Neural cell (in vitro differentiated cells): Measurements from ENCODE around the gene TRIM37. TPM values are rescaled to one million over a fixed set of nuclear protein-coding genes. Genes with fewer than 3 reads are reported as not detected.
"Not testable (repeated sequence)": the region's sequence is repeated elsewhere in the genome, so short reads cannot be mapped to it uniquely, and the experiment has no call there.

Experiments used
- H2AFZ ChIP-seq: fragments of 200-600, 300-800 bp; sonication (generic), shearing (Covaris generic); 2 replicates; pipeline ENCODE4 v1.6.0; 2014; ENCODE audit warnings: low read depth, mild to moderate bottlenecking, antibody characterized with exemption, low read length, moderate library complexity
- H3F3A ChIP-seq: fragments of 200-600 bp; shearing (Covaris generic); 2 replicates; pipeline ENCODE4 v1.6.1; 2016; ENCODE audit warnings: mild to moderate bottlenecking, moderate library complexity, mixed read lengths, antibody characterized with exemption, low read length; ENCODE audit not compliant: insufficient read depth, poor library complexity, severe bottlenecking
- H3K27ac ChIP-seq: fragments of 200-600, 300-800 bp; sonication (generic), shearing (Covaris generic); 2 replicates; pipeline ENCODE4 v1.5.1; 2014; ENCODE audit warnings: mild to moderate bottlenecking, low read length, moderate library complexity
- H3K27me3 ChIP-seq: fragments of 300-800, 200-600 bp; sonication (generic), shearing (Covaris generic); 2 replicates; pipeline ENCODE4 v1.6.0; 2014; ENCODE audit warnings: mild to moderate bottlenecking, low read depth, low read length, moderate library complexity; ENCODE audit not compliant: insufficient read depth
- H3K36me3 ChIP-seq: fragments of 300-800, 200-600 bp; sonication (generic), shearing (Covaris generic); 2 replicates; pipeline ENCODE4 v1.5.1; 2014; ENCODE audit warnings: mild to moderate bottlenecking, antibody characterized with exemption, low read length, moderate library complexity; ENCODE audit not compliant: insufficient read depth
- H3K4me2 ChIP-seq: fragments of 300-800, 200-600 bp; sonication (generic), shearing (Covaris generic); 2 replicates; pipeline ENCODE4 v1.6.0; 2014; ENCODE audit warnings: mild to moderate bottlenecking, low read length
- H3K4me3 ChIP-seq: fragments of 300-800, 200-600 bp; sonication (generic), shearing (Covaris generic); 2 replicates; pipeline ENCODE4 v1.5.1; 2014; ENCODE audit warnings: mild to moderate bottlenecking, low read length, moderate library complexity
- H3K79me2 ChIP-seq: fragments of 200-600 bp; shearing (Covaris generic); replicated peaks from 2 replicates; pipeline ENCODE4 v1.6.0; 2014; ENCODE audit warnings: mild to moderate bottlenecking, low read length, moderate library complexity; ENCODE audit not compliant: insufficient read depth
- H3K9ac ChIP-seq: fragments of 300-800, 200-600 bp; sonication (generic), shearing (Covaris generic); 2 replicates; pipeline ENCODE4 v1.6.1; 2016; ENCODE audit warnings: mild to moderate bottlenecking, low read length, mixed read lengths
- H3K9me2 ChIP-seq: fragments of 200-600 bp; shearing (Covaris generic); 2 replicates; pipeline ENCODE4 v1.6.1; 2016; ENCODE audit warnings: mild to moderate bottlenecking, low read length, mixed read lengths; ENCODE audit not compliant: insufficient read depth
- H3K9me3 ChIP-seq: fragments of 200-600, 300-800 bp; sonication (generic), shearing (Covaris generic); 2 replicates; pipeline ENCODE4 v1.6.1; 2016; ENCODE audit warnings: mild to moderate bottlenecking, mixed run types, low read length, moderate library complexity, mixed read lengths
- H4K20me1 ChIP-seq: fragments of 200-600 bp; shearing (Covaris generic); 2 replicates; pipeline ENCODE4 v1.6.1; 2016; ENCODE audit warnings: mild to moderate bottlenecking, mixed run types; ENCODE audit not compliant: insufficient read depth
- CTCF ChIP-seq: fragments of 450-650 bp; IDR thresholded peaks from 2 replicates; pipeline ENCODE4 v1.5.1; 2014; ENCODE audit warnings: antibody characterized with exemption, mild to moderate bottlenecking, moderate library complexity; ENCODE audit not compliant: poor library complexity, severe bottlenecking
- EP300 ChIP-seq: fragments of 450-650 bp; conservative IDR thresholded peaks from 2 replicates; pipeline ENCODE4 v1.6.1; 2014; ENCODE audit warnings: antibody characterized with exemption, mild to moderate bottlenecking, moderate library complexity; ENCODE audit not compliant: poor library complexity, severe bottlenecking
- EZH2 ChIP-seq: fragments of 200-600, 300-800 bp; shearing (Covaris generic), sonication (generic); IDR thresholded peaks from 2 replicates; pipeline ENCODE4 v1.6.1; 2014; ENCODE audit warnings: antibody characterized with exemption, low read length, borderline replicate concordance, mild to moderate bottlenecking; ENCODE audit not compliant: insufficient read depth, poor library complexity, severe bottlenecking
- MXI1 ChIP-seq: fragments of 450-650 bp; conservative IDR thresholded peaks from 2 replicates; pipeline ENCODE4 v1.6.1; 2014; ENCODE audit warnings: antibody characterized with exemption, mild to moderate bottlenecking; ENCODE audit not compliant: poor library complexity, severe bottlenecking
- POLR2AphosphoS5 ChIP-seq: IDR thresholded peaks from 2 replicates; pipeline ENCODE4 v1.6.1; 2012
- RAD21 ChIP-seq: fragments of 450-650 bp; conservative IDR thresholded peaks from 2 replicates; pipeline ENCODE4 v1.6.1; 2014; ENCODE audit warnings: antibody characterized with exemption, mild to moderate bottlenecking, moderate library complexity
- REST ChIP-seq: IDR thresholded peaks from 2 replicates; pipeline ENCODE4 v1.6.1; 2012; ENCODE audit warnings: borderline replicate concordance
- SMC3 ChIP-seq: fragments of 450-650 bp; conservative IDR thresholded peaks from 2 replicates; pipeline ENCODE4 v1.6.1; 2014; ENCODE audit warnings: antibody characterized with exemption, mild to moderate bottlenecking, moderate library complexity; ENCODE audit not compliant: poor library complexity
- TAF1 ChIP-seq: IDR thresholded peaks from 2 replicates; pipeline ENCODE4 v1.6.1; 2012; ENCODE audit warnings: low read depth
- polyA plus RNA-seq: library from polyadenylated mRNA; depleted of rRNA; stranded (reverse); fragments of >200 nt; gene quantifications from 2 replicates; pipeline ENCODE4 v1.2.3, GENCODE V29; 2014

Gene TRIM37
- polyA plus RNA-seq, 1 donor from 2014 or later = 65.2 TPM

- Histone ChIP-seq H2AFZ (no peak overlapping the region), H3K9me2 (no peaks in the 10 kb centered on the region), H3F3A (no peaks in the 10 kb centered on the region), H3K79me2 (no peaks in the 10 kb centered on the region), H4K20me1 (no peaks in the 10 kb centered on the region), H3K4me3 (no peak overlapping the region), H3K27me3 (no peaks in the 10 kb centered on the region), H3K27ac (no peak overlapping the region), H3K36me3 (no peaks in the 10 kb centered on the region), H3K9me3 (no peaks in the 10 kb centered on the region), H3K9ac (no peak overlapping the region), H3K4me2 (no peak overlapping the region)
- no peak for TF ChIP-seq REST
- TF ChIP-seq MXI1 = no peak
- no peak for TF ChIP-seq CTCF
- TF ChIP-seq POLR2AphosphoS5 = no peak
- TF ChIP-seq TAF1 = no peak
- no peak for TF ChIP-seq RAD21
- no peak for TF ChIP-seq SMC3
- no peak for TF ChIP-seq EP300
- TF ChIP-seq EZH2 = no peak
Measured at GRCh38 chr17:58956997-58957724, 149.5 kb downstream of the TRIM37 start.

GRCh38 chr17:58954358-58954757, 152.3 kb downstream of the TRIM37 start:
- H3K27me3 ChIP-seq, H3K9me2 ChIP-seq, H3K79me2 ChIP-seq, H2AFZ ChIP-seq, H3K9me3 ChIP-seq, H3K4me3 ChIP-seq, H3K36me3 ChIP-seq, H3F3A ChIP-seq, H3K27ac ChIP-seq, H3K9ac ChIP-seq, H4K20me1 ChIP-seq, H3K4me2 ChIP-seq: not testable (repeated sequence)

- Histone ChIP-seq H3K4me2 (no peak overlapping the region), H3K79me2 (no peaks in the 10 kb centered on the region), H2AFZ (no peak overlapping the region), H3K9ac (no peak overlapping the region), H3K36me3 (no peaks in the 10 kb centered on the region), H4K20me1 (no peaks in the 10 kb centered on the region), H3K27ac (no peak overlapping the region), H3F3A (no peaks in the 10 kb centered on the region), H3K4me3 (no peak overlapping the region), H3K9me3 (no peaks in the 10 kb centered on the region), H3K9me2 (no peaks in the 10 kb centered on the region), H3K27me3 (no peaks in the 10 kb centered on the region)
- TF ChIP-seq RAD21 (no peak), EP300 (no peak), EZH2 (no peak), TAF1 (no peak), POLR2AphosphoS5 (no peak), REST (no peak), MXI1 (no peak), SMC3 (no peak), CTCF (no peak)
Measured at GRCh38 chr17:58947824-58948223, 158.9 kb downstream of the TRIM37 start.
